HEK293 (cell line): Measurements from ENCODE around the gene BAIAP2.
A peak's percentile ranks its signal among the peaks of the same experiment; 100 is the strongest.

Experiments used
- BCL11B ChIP-seq: fragments of 450-650 bp; formaldehyde crosslinking; IDR thresholded peaks from 2 replicates; pipeline ENCODE4 v1.5.1; 2016; ENCODE audit warnings: low read depth, missing biosample characterization, missing genetic modification characterization
- KLF8 ChIP-seq: fragments of 450-650 bp; formaldehyde crosslinking; IDR thresholded peaks from 2 replicates; pipeline ENCODE4 v1.5.1; 2016; ENCODE audit warnings: missing biosample characterization, missing genetic modification characterization
- MZF1 ChIP-seq: fragments of 450-650 bp; formaldehyde crosslinking; IDR thresholded peaks from 2 replicates; pipeline ENCODE4 v1.5.1; 2017; ENCODE audit warnings: missing biosample characterization, missing genetic modification characterization, borderline replicate concordance
- OVOL3 ChIP-seq: fragments of 450-650 bp; formaldehyde crosslinking; IDR thresholded peaks from 2 replicates; pipeline ENCODE4 v1.5.1; 2016; ENCODE audit warnings: missing biosample characterization, missing genetic modification characterization
- ZBTB48 ChIP-seq: fragments of 450-650 bp; formaldehyde crosslinking; IDR thresholded peaks from 2 replicates; pipeline ENCODE4 v1.5.1; 2016; ENCODE audit warnings: missing biosample characterization, missing genetic modification characterization
- ZBTB8A ChIP-seq: fragments of 450-650 bp; formaldehyde crosslinking; IDR thresholded peaks from 2 replicates; pipeline ENCODE4 v1.5.1; 2016; ENCODE audit warnings: missing biosample characterization, missing genetic modification characterization
- ZEB2 ChIP-seq: fragments of 450-650 bp; formaldehyde crosslinking; IDR thresholded peaks from 2 replicates; pipeline ENCODE4 v1.5.1; 2016; ENCODE audit warnings: missing biosample characterization, missing genetic modification characterization
- ZNF138 ChIP-seq: fragments of 450-650 bp; formaldehyde crosslinking; IDR thresholded peaks from 2 replicates; pipeline ENCODE4 v1.5.1; 2016; ENCODE audit warnings: missing biosample characterization, missing genetic modification characterization, borderline replicate concordance
- ZNF157 ChIP-seq: fragments of 450-650 bp; formaldehyde crosslinking; IDR thresholded peaks from 2 replicates; pipeline ENCODE4 v1.5.1; 2016; ENCODE audit warnings: missing biosample characterization, missing genetic modification characterization
- ZNF2 ChIP-seq: fragments of 450-650 bp; formaldehyde crosslinking; IDR thresholded peaks from 2 replicates; pipeline ENCODE4 v1.5.1; 2016; ENCODE audit warnings: missing biosample characterization, missing genetic modification characterization
- ZNF202 ChIP-seq: fragments of 450-650 bp; formaldehyde crosslinking; IDR thresholded peaks from 2 replicates; pipeline ENCODE4 v1.5.1; 2016; ENCODE audit warnings: missing biosample characterization, missing genetic modification characterization, borderline replicate concordance
- ZNF24 ChIP-seq: fragments of 450-650 bp; formaldehyde crosslinking; IDR thresholded peaks from 2 replicates; pipeline ENCODE4 v1.5.1; 2016; ENCODE audit warnings: missing biosample characterization, missing genetic modification characterization
- ZNF302 ChIP-seq: fragments of 450-650 bp; formaldehyde crosslinking; IDR thresholded peaks from 2 replicates; pipeline ENCODE4 v1.5.1; 2016; ENCODE audit warnings: missing biosample characterization, missing genetic modification characterization, low read depth
- ZNF324 ChIP-seq: fragments of 450-650 bp; formaldehyde crosslinking; IDR thresholded peaks from 2 replicates; pipeline ENCODE4 v1.5.1; 2016; ENCODE audit warnings: missing biosample characterization, missing genetic modification characterization
- ZNF341 ChIP-seq: fragments of 450-650 bp; formaldehyde crosslinking; IDR thresholded peaks from 2 replicates; pipeline ENCODE4; 2016; ENCODE audit warnings: low read depth, missing biosample characterization, missing genetic modification characterization
- ZNF366 ChIP-seq: fragments of 450-650 bp; formaldehyde crosslinking; conservative IDR thresholded peaks from 2 replicates; pipeline ENCODE4 v1.5.1; 2016; ENCODE audit warnings: missing biosample characterization, missing genetic modification characterization
- ZNF391 ChIP-seq: fragments of 450-650 bp; formaldehyde crosslinking; IDR thresholded peaks from 2 replicates; pipeline ENCODE4 v1.5.1; 2016; ENCODE audit warnings: low read depth, missing biosample characterization, missing genetic modification characterization, borderline replicate concordance
- ZNF548 ChIP-seq: fragments of 450-650 bp; formaldehyde crosslinking; IDR thresholded peaks from 2 replicates; pipeline ENCODE4 v1.5.1; 2016; ENCODE audit warnings: missing biosample characterization, missing genetic modification characterization
- ZNF585B ChIP-seq: fragments of 450-650 bp; formaldehyde crosslinking; IDR thresholded peaks from 2 replicates; pipeline ENCODE4 v1.5.1; 2016; ENCODE audit warnings: missing biosample characterization, missing genetic modification characterization
- ZNF610 ChIP-seq: fragments of 450-650 bp; formaldehyde crosslinking; IDR thresholded peaks from 2 replicates; pipeline ENCODE4 v1.5.1; 2016; ENCODE audit warnings: missing biosample characterization, missing genetic modification characterization, borderline replicate concordance
- ZNF791 ChIP-seq: fragments of 450-650 bp; formaldehyde crosslinking; IDR thresholded peaks from 2 replicates; pipeline ENCODE4 v1.5.1; 2016; ENCODE audit warnings: missing biosample characterization, missing genetic modification characterization
- TF ChIP-seq, protein P1 (sequence below): fragments of 450-650 bp; formaldehyde crosslinking; IDR thresholded peaks from 2 replicates; pipeline ENCODE4; 2016; ENCODE audit warnings: missing biosample characterization, missing genetic modification characterization
- TF ChIP-seq, protein P2 (sequence below): fragments of 450-650 bp; formaldehyde crosslinking; IDR thresholded peaks from 2 replicates; pipeline ENCODE4 v1.5.1; 2016; ENCODE audit warnings: missing biosample characterization, missing genetic modification characterization
- TF ChIP-seq, protein P3 (sequence below): fragments of 450-650 bp; formaldehyde crosslinking; IDR thresholded peaks from 2 replicates; pipeline ENCODE4 v1.5.1; 2017; ENCODE audit warnings: missing biosample characterization, missing genetic modification characterization
- TF ChIP-seq, protein P4 (sequence below): fragments of 450-650 bp; formaldehyde crosslinking; IDR thresholded peaks from 2 replicates; pipeline ENCODE4 v1.5.1; 2016; ENCODE audit warnings: missing biosample characterization, missing genetic modification characterization
- TF ChIP-seq, protein P5 (sequence below): fragments of 450-650 bp; formaldehyde crosslinking; IDR thresholded peaks from 2 replicates; pipeline ENCODE4 v1.5.1; 2017; ENCODE audit warnings: missing biosample characterization, missing genetic modification characterization
- TF ChIP-seq, protein P6 (sequence below): fragments of 450-650 bp; formaldehyde crosslinking; IDR thresholded peaks from 2 replicates; pipeline ENCODE4 v1.5.1; 2016; ENCODE audit warnings: missing biosample characterization, missing genetic modification characterization
- TF ChIP-seq, protein P7 (sequence below): IDR thresholded peaks from 2 replicates; pipeline ENCODE4 v1.6.1; 2011; ENCODE audit warnings: mild to moderate bottlenecking, low read depth, low read length, borderline replicate concordance

BAIAP2 gene

DNA sequence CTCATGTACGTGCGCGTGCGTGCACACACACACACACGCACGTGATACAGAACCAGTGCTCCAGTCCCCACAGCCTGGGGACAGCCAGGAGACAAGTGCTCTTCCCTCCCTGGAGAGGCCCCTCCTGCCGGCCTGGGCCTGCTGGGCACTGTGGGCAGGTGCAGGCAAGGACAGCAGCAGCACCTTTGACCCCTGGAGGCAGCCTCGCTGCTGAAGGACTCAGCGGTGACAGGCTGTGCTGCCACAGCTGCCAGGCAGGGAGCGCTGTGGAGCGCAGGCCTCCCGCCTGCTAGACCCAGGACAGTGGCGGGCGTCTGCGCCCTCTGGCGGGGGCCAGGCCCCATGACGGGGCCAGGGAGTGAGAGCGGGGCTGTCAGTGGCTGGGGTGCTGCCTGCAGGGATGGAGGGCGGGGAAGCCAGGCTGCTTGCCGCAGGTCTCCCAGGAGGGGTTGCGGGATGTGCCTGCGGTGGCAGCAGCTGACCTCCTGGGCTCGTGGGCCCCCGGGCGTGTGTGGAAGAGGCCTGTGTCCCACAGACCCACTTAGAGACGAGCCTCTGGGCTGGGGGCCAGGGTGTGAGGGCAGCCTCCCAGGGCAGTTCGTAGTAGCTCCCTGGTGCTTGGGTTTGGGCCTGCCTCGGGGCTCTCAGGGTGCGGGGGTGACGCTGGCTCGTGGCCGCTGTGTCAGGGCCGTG lies 66.8 kb downstream of the BAIAP2 start (continued):
- TF ChIP-seq, protein P1, sequence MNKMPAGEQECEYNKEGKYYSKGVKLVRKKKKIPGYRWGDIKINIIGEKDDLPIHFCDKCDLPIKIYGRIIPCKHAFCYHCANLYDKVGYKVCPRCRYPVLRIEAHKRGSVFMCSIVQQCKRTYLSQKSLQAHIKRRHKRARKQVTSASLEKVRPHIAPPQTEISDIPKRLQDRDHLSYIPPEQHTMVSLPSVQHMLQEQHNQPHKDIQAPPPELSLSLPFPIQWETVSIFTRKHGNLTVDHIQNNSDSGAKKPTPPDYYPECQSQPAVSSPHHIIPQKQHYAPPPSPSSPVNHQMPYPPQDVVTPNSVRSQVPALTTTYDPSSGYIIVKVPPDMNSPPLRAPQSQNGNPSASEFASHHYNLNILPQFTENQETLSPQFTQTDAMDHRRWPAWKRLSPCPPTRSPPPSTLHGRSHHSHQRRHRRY (tag by site-specific recombination), result no peak
- no peak for TF ChIP-seq ZNF791 (tag by site-specific recombination)
- no peak for TF ChIP-seq ZNF366 (tag by site-specific recombination)
- TF ChIP-seq KLF8 (tag by site-specific recombination), result peak; percentile 55; the same call in 1 of the 2 replicates
- TF ChIP-seq ZNF610 (tag by site-specific recombination), result no peak
- no peak for TF ChIP-seq ZNF585B
- no peak for TF ChIP-seq OVOL3 (tag by site-specific recombination)
- TF ChIP-seq, protein P2, sequence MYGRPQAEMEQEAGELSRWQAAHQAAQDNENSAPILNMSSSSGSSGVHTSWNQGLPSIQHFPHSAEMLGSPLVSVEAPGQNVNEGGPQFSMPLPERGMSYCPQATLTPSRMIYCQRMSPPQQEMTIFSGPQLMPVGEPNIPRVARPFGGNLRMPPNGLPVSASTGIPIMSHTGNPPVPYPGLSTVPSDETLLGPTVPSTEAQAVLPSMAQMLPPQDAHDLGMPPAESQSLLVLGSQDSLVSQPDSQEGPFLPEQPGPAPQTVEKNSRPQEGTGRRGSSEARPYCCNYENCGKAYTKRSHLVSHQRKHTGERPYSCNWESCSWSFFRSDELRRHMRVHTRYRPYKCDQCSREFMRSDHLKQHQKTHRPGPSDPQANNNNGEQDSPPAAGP (tag by site-specific recombination), result peak; percentile 92
- TF ChIP-seq ZNF157, result no peak
- TF ChIP-seq, protein P3, sequence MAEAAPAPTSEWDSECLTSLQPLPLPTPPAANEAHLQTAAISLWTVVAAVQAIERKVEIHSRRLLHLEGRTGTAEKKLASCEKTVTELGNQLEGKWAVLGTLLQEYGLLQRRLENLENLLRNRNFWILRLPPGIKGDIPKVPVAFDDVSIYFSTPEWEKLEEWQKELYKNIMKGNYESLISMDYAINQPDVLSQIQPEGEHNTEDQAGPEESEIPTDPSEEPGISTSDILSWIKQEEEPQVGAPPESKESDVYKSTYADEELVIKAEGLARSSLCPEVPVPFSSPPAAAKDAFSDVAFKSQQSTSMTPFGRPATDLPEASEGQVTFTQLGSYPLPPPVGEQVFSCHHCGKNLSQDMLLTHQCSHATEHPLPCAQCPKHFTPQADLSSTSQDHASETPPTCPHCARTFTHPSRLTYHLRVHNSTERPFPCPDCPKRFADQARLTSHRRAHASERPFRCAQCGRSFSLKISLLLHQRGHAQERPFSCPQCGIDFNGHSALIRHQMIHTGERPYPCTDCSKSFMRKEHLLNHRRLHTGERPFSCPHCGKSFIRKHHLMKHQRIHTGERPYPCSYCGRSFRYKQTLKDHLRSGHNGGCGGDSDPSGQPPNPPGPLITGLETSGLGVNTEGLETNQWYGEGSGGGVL (tag by site-specific recombination), result no peak
- peak; percentile 62; the same call in 1 of the 2 replicates for TF ChIP-seq ZNF391 (tag by site-specific recombination)
- no peak for TF ChIP-seq ZNF138 (tag by site-specific recombination)
- no peak for TF ChIP-seq ZNF341 (tag by site-specific recombination)
- TF ChIP-seq MZF1 (tag by site-specific recombination), result no peak
- TF ChIP-seq ZNF324 (tag by site-specific recombination), result 0 out of 2 replicates have a peak, but pooled peaks have one; percentile 61
- TF ChIP-seq ZNF202 (tag by site-specific recombination), result no peak
- 0 out of 2 replicates have a peak, but pooled peaks have one; percentile 21 for TF ChIP-seq BCL11B (tag by site-specific recombination)
- TF ChIP-seq, protein P4, sequence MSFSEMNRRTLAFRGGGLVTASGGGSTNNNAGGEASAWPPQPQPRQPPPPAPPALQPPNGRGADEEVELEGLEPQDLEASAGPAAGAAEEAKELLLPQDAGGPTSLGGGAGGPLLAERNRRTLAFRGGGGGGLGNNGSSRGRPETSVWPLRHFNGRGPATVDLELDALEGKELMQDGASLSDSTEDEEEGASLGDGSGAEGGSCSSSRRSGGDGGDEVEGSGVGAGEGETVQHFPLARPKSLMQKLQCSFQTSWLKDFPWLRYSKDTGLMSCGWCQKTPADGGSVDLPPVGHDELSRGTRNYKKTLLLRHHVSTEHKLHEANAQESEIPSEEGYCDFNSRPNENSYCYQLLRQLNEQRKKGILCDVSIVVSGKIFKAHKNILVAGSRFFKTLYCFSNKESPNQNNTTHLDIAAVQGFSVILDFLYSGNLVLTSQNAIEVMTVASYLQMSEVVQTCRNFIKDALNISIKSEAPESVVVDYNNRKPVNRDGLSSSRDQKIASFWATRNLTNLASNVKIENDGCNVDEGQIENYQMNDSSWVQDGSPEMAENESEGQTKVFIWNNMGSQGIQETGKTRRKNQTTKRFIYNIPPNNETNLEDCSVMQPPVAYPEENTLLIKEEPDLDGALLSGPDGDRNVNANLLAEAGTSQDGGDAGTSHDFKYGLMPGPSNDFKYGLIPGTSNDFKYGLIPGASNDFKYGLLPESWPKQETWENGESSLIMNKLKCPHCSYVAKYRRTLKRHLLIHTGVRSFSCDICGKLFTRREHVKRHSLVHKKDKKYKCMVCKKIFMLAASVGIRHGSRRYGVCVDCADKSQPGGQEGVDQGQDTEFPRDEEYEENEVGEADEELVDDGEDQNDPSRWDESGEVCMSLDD (tag by site-specific recombination), result peak; percentile 48; the same call in 1 of the 2 replicates
- peak; percentile 26; the same call in 1 of the 2 replicates for TF ChIP-seq ZBTB48 (tag by site-specific recombination)
- TF ChIP-seq, protein P5, sequence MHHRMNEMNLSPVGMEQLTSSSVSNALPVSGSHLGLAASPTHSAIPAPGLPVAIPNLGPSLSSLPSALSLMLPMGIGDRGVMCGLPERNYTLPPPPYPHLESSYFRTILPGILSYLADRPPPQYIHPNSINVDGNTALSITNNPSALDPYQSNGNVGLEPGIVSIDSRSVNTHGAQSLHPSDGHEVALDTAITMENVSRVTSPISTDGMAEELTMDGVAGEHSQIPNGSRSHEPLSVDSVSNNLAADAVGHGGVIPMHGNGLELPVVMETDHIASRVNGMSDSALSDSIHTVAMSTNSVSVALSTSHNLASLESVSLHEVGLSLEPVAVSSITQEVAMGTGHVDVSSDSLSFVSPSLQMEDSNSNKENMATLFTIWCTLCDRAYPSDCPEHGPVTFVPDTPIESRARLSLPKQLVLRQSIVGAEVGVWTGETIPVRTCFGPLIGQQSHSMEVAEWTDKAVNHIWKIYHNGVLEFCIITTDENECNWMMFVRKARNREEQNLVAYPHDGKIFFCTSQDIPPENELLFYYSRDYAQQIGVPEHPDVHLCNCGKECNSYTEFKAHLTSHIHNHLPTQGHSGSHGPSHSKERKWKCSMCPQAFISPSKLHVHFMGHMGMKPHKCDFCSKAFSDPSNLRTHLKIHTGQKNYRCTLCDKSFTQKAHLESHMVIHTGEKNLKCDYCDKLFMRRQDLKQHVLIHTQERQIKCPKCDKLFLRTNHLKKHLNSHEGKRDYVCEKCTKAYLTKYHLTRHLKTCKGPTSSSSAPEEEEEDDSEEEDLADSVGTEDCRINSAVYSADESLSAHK (tag by site-specific recombination), result no peak
- TF ChIP-seq ZNF548 (tag by site-specific recombination), result no peak
- TF ChIP-seq, protein P6, sequence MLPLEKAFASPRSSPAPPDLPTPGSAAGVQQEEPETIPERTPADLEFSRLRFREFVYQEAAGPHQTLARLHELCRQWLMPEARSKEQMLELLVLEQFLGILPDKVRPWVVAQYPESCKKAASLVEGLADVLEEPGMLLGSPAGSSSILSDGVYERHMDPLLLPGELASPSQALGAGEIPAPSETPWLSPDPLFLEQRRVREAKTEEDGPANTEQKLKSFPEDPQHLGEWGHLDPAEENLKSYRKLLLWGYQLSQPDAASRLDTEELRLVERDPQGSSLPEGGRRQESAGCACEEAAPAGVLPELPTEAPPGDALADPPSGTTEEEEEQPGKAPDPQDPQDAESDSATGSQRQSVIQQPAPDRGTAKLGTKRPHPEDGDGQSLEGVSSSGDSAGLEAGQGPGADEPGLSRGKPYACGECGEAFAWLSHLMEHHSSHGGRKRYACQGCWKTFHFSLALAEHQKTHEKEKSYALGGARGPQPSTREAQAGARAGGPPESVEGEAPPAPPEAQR, result no peak
- peak; percentile 81 for TF ChIP-seq ZBTB8A (tag by site-specific recombination)
- TF ChIP-seq, protein P7, sequence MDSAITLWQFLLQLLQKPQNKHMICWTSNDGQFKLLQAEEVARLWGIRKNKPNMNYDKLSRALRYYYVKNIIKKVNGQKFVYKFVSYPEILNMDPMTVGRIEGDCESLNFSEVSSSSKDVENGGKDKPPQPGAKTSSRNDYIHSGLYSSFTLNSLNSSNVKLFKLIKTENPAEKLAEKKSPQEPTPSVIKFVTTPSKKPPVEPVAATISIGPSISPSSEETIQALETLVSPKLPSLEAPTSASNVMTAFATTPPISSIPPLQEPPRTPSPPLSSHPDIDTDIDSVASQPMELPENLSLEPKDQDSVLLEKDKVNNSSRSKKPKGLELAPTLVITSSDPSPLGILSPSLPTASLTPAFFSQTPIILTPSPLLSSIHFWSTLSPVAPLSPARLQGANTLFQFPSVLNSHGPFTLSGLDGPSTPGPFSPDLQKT, result no peak
- TF ChIP-seq ZNF302 (tag by site-specific recombination), result no peak
- TF ChIP-seq ZEB2 (tag by site-specific recombination), result no peak
- peak; percentile 96 for TF ChIP-seq ZNF2 (tag by site-specific recombination)
- no peak for TF ChIP-seq ZNF24
